ENCODE measurements around the gene POU2F2.

POU2F2 gene

GRCh38 chr19:42086188-42086736 is 46.0 kb downstream of the POU2F2 start:
- no peak for TF ChIP-seq CTCF (IDR thresholded peaks at IDR 0.05; ENCODE audit: low read depth, low read length)
- DNase-seq (ENCODE audit: extremely low read depth, low read depth) = no peak

- no peak for DNase-seq (ENCODE audit: extremely low read depth, low read depth)
- TF ChIP-seq CTCF (IDR thresholded peaks at IDR 0.05; ENCODE audit: low read depth, low read length) = no peak
These were observed 48.7 kb downstream of the POU2F2 start for GRCh38 chr19:42083537-42083936.

- TF ChIP-seq CTCF (IDR thresholded peaks at IDR 0.05; ENCODE audit: low read depth, low read length) = peak; percentile 57
- DNase-seq (ENCODE audit: extremely low read depth, low read depth) = no peak
These were observed 50.6 kb downstream of the POU2F2 start for GRCh38 chr19:42081584-42082203.

- DNase-seq (ENCODE audit: extremely low read depth, low read depth) = no peak
- no peak for TF ChIP-seq CTCF (IDR thresholded peaks at IDR 0.05; ENCODE audit: low read depth, low read length)
These were observed 51.4 kb downstream of the POU2F2 start for GRCh38 chr19:42080764-42081375.

GRCh38 chr19:42079886-42080763 is 52.1 kb downstream of the POU2F2 start:
- no peak for TF ChIP-seq CTCF (IDR thresholded peaks at IDR 0.05; ENCODE audit: low read depth, low read length)

GRCh38 chr19:42079276-42079669 is 53.0 kb downstream of the POU2F2 start:
- no peak for TF ChIP-seq CTCF (IDR thresholded peaks at IDR 0.05; ENCODE audit: low read depth, low read length)

More at GRCh38 chr19:42079886-42080763, 52.1 kb downstream of the POU2F2 start:
- no peak for DNase-seq (ENCODE audit: extremely low read depth, low read depth)

More at GRCh38 chr19:42079276-42079669, 53.0 kb downstream of the POU2F2 start:
- DNase-seq (ENCODE audit: extremely low read depth, low read depth) = no peak
